H1 (cell line): Measurements from ENCODE around the gene C16orf87. TPM values are rescaled to one million over a fixed set of nuclear protein-coding genes. Genes with fewer than 3 reads are reported as not detected.

Experiments used
- HDAC2 ChIP-seq, 2 experiments: fragments of 300-600 bp in 1 of 2; sonication (generic) in 1 of 2; IDR thresholded peaks; 2 replicates each; pipeline ENCODE4 v1.6.1; 2011 to 2012; ENCODE audit warnings: low read depth in 2 of 2, low read length in 2 of 2, mild to moderate bottlenecking in 2 of 2, moderate library complexity in 2 of 2, borderline replicate concordance in 1 of 2, inconsistent platforms in 1 of 2
- JUN ChIP-seq: IDR thresholded peaks from 2 replicates; pipeline ENCODE4 v1.6.1; 2011; ENCODE audit warnings: low read depth, mild to moderate bottlenecking, improper control_type of control experiment, low read length
- MAFK ChIP-seq: IDR thresholded peaks from 2 replicates; pipeline ENCODE4 v1.6.1; 2012; ENCODE audit warnings: low read depth, mild to moderate bottlenecking, improper control_type of control experiment, low read length
- polyA plus RNA-seq, 7 experiments: library from polyadenylated mRNA; depleted of rRNA in 3 of 7; stranded (reverse) in 5 of 7; unstranded in 2 of 7; fragments of >200 nt in 5 of 7; fragments of 200-250 nt in 2 of 7; gene quantifications; 1 replicate in 5 of 7; 2 replicates in 1 of 7; 4 replicates in 1 of 7; pipeline versions ENCODE4 v1.2.1 to v1.2.3, GENCODE V29; 2011 to 2013; ENCODE audit warnings: missing spikeins in 2 of 7, mixed read lengths in 2 of 7
- total RNA-seq: library from RNA; stranded (reverse); fragmentation: NEBNext Ultra II Directional; extraction: Animal tissue kit (Norgen Biotek cat#: 25700); gene quantifications from 2 replicates; pipeline ENCODE4 v1.2.1, GENCODE V29; 2021
- TF ChIP-seq, protein P1 (sequence below): IDR thresholded peaks from 2 replicates; pipeline ENCODE4 v1.6.1; 2012; ENCODE audit warnings: inconsistent platforms

The C16orf87 gene
- total and polyA plus RNA-seq, 2 of the 8 experiments (the other 6 are each of a cell fraction or from before 2014, with no cell fraction given) = 4.8 to 21.8 TPM

DNA sequence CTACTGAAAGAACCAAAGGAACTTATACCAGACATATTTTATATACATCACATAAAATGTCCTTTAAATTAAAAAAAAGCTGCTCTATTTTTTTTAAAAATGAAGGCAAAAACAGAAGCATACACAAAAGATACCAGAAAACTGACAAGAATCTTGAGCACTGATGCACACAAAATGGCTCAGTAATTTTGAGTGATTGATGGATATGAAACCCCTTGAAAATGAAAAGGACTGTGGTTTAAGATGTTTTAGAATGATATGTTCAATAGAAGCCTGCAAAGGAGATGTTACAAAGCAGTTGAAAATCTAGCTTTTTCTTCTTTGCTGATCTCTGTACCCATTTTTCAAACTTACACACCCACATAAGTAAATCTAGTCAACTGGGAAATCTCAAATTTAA, 2.7 kb downstream of the C16orf87 start (continued):
- TF ChIP-seq, protein P1, sequence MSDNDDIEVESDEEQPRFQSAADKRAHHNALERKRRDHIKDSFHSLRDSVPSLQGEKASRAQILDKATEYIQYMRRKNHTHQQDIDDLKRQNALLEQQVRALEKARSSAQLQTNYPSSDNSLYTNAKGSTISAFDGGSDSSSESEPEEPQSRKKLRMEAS = no peak
- no peak for TF ChIP-seq JUN
- TF ChIP-seq MAFK = no peak
- TF ChIP-seq HDAC2 (IDR thresholded peaks at IDR 0.05; ENCODE audit: borderline replicate concordance in 1 of 2, low read depth in 2 of 2, low read length in 2 of 2) = no peak
- TF ChIP-seq, all 59 proteins: peak for 0
